EL (cell line): ENCODE measurements around the gene PRKCQ.
"Not testable (repeated sequence)": the region's sequence is repeated elsewhere in the genome, so short reads cannot be mapped to it uniquely, and the experiment has no call there.

Experiments
- DNase-seq: peaks from one replicate; pipeline ENCODE4 v3.0.0-alpha.2; 2016

The PRKCQ gene

GRCh38 chr10:6593241-6593671, 13.2 kb upstream of the PRKCQ start:
- DNase-seq, result no peak

- DNase-seq, result no peak
These were observed 12.0 kb upstream of the PRKCQ start for GRCh38 chr10:6592080-6592479.

GRCh38 chr10:6591668-6592067, 11.6 kb upstream of the PRKCQ start:
- no peak for DNase-seq

GRCh38 chr10:6590100-6590499, 10.0 kb upstream of the PRKCQ start:
- no peak for DNase-seq

- no peak for DNase-seq
These were observed 9.4 kb upstream of the PRKCQ start for GRCh38 chr10:6589287-6590094.

GRCh38 chr10:6588845-6589244, 8.8 kb upstream of the PRKCQ start:
- DNase-seq, result no peak

GRCh38 chr10:6588082-6588481, 8.0 kb upstream of the PRKCQ start:
- no peak for DNase-seq

GRCh38 chr10:6586501-6586900, 6.4 kb upstream of the PRKCQ start:
- no peak for DNase-seq

- no peak for DNase-seq
These were observed 3.4 kb upstream of the PRKCQ start for GRCh38 chr10:6583447-6583846.

- not testable (repeated sequence) for DNase-seq
These were observed 2.8 kb upstream of the PRKCQ start for GRCh38 chr10:6582913-6583312.

- no peak for DNase-seq
These were observed 2.2 kb upstream of the PRKCQ start for GRCh38 chr10:6582298-6582697.

- DNase-seq, result no peak
These were observed 1.7 kb upstream of the PRKCQ start for GRCh38 chr10:6581778-6582228.

- DNase-seq, result not testable (repeated sequence)
These were observed 1.1 kb upstream of the PRKCQ start for GRCh38 chr10:6581223-6581622.

- DNase-seq, result peak; percentile 62
These were observed 378 bp upstream of the PRKCQ start for GRCh38 chr10:6580279-6581029.

- DNase-seq, result no peak
These were observed 733 bp downstream of the PRKCQ start for GRCh38 chr10:6579183-6579903.

GRCh38 chr10:6578795-6579182, 1.3 kb downstream of the PRKCQ start:
- no peak for DNase-seq

- DNase-seq, result no peak
These were observed 1.8 kb downstream of the PRKCQ start for GRCh38 chr10:6578251-6578771.

- DNase-seq, result no peak
These were observed 3.8 kb downstream of the PRKCQ start for GRCh38 chr10:6576326-6576725.

GRCh38 chr10:6574664-6575176, 5.4 kb downstream of the PRKCQ start:
- DNase-seq, result no peak

GRCh38 chr10:6570893-6571292, 9.2 kb downstream of the PRKCQ start:
- DNase-seq, result no peak

GRCh38 chr10:6569259-6569658, 10.8 kb downstream of the PRKCQ start:
- DNase-seq, result no peak

GRCh38 chr10:6567884-6568283, 12.2 kb downstream of the PRKCQ start:
- no peak for DNase-seq

GRCh38 chr10:6567203-6567703, 12.8 kb downstream of the PRKCQ start:
- DNase-seq, result no peak
